GM12878 (cell line): ENCODE data around the gene LEP.
"Not testable (repeated sequence)": the region's sequence is repeated elsewhere in the genome, so short reads cannot be mapped to it uniquely, and the experiment has no call there.

Experiments used
- BMI1 ChIP-seq: fragments of 450-650 bp; IDR thresholded peaks from 2 replicates; pipeline ENCODE4 v1.6.1; 2016; ENCODE audit warnings: mild to moderate bottlenecking, moderate library complexity, borderline replicate concordance
- EGR1 ChIP-seq, 2 experiments: IDR thresholded peaks; 1 replicate in 1 of 2; 2 replicates in 1 of 2; pipeline ENCODE4 v1.6.1; 2011 to 2012; ENCODE audit warnings: low read depth in 2 of 2, low read length in 2 of 2, borderline replicate concordance in 1 of 2, mild to moderate bottlenecking in 1 of 2, moderate library complexity in 1 of 2
- EP300 ChIP-seq, 2 experiments: fragments of 150-350 bp in 1 of 2; IDR thresholded peaks; 2 replicates each; pipeline ENCODE4 v1.6.1; 2011 to 2012; ENCODE audit warnings: low read depth in 2 of 2, low read length in 2 of 2, borderline replicate concordance in 1 of 2, improper control_type of control experiment in 1 of 2, inconsistent platforms in 1 of 2; ENCODE audit not compliant: control insufficient read depth in 1 of 2
- FOXM1 ChIP-seq: IDR thresholded peaks from 2 replicates; pipeline ENCODE4 v1.6.1; 2012; ENCODE audit warnings: low read depth, mild to moderate bottlenecking, inconsistent platforms, low read length, moderate library complexity
- MYC ChIP-seq: IDR thresholded peaks from 2 replicates; pipeline ENCODE4 v1.6.1; 2011; ENCODE audit warnings: mild to moderate bottlenecking, low read length, moderate library complexity, inconsistent platforms; ENCODE audit not compliant: insufficient read depth, insufficient replicate concordance, insufficient read length, severe bottlenecking
- NFYA ChIP-seq: IDR thresholded peaks from 2 replicates; pipeline ENCODE4 v1.6.1; 2011; ENCODE audit warnings: low read depth, mild to moderate bottlenecking, low read length, improper control_type of control experiment, borderline replicate concordance
- POLR2AphosphoS2 ChIP-seq: IDR thresholded peaks from 2 replicates; pipeline ENCODE4 v1.6.1; 2011; ENCODE audit warnings: low read depth, mild to moderate bottlenecking, low read length, improper control_type of control experiment, moderate library complexity
- RB1 ChIP-seq: fragments of 450-650 bp; formaldehyde crosslinking; IDR thresholded peaks from 2 replicates; pipeline ENCODE4 v1.6.1; 2017; ENCODE audit warnings: mild to moderate bottlenecking, borderline replicate concordance
- SUZ12 ChIP-seq: fragments of 200-600 bp; sonication (generic); IDR thresholded peaks from one replicate; pipeline ENCODE4 v1.6.1; 2018; ENCODE audit warnings: antibody characterized with exemption, mild to moderate bottlenecking; ENCODE audit not compliant: unreplicated experiment
- TF ChIP-seq, protein P1 (sequence below), 3 experiments: IDR thresholded peaks in 2 of 3; conservative IDR thresholded peaks in 1 of 3; 2 replicates each; pipeline ENCODE4 v1.5.1; 2011; ENCODE audit warnings: low read depth in 3 of 3, low read length in 3 of 3, mild to moderate bottlenecking in 3 of 3, control low read depth in 2 of 3, moderate library complexity in 2 of 3, inconsistent platforms in 1 of 3, mixed read lengths in 1 of 3; ENCODE audit not compliant: control insufficient read depth in 2 of 3, insufficient read depth in 1 of 3; ENCODE audit errors: extremely low read depth in 1 of 3
- TF ChIP-seq, protein P2 (sequence below): IDR thresholded peaks from 2 replicates; pipeline ENCODE4 v1.6.1; 2012; ENCODE audit warnings: improper control_type of control experiment, low read depth, low read length; ENCODE audit not compliant: insufficient replicate concordance

DNA sequence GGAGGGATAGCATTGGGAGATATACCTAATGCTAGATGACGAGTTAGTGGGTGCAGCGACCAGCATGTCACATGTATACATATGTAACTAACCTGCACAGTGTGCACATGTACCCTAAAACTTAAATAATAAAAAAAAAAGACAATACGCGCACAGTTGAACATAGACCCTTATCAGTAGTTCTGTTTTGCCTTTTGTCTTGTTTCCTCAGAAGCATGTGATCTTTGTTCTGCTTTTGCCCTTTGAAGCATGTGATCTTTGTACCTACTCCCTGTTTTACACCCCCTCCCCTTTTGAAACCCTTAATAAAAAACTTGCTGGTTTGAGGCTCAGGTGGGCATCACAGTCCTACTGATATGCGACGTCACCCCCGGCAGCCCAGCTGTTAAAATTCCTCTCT is 56.9 kb downstream of the LEP start:
- TF ChIP-seq, protein P1, sequence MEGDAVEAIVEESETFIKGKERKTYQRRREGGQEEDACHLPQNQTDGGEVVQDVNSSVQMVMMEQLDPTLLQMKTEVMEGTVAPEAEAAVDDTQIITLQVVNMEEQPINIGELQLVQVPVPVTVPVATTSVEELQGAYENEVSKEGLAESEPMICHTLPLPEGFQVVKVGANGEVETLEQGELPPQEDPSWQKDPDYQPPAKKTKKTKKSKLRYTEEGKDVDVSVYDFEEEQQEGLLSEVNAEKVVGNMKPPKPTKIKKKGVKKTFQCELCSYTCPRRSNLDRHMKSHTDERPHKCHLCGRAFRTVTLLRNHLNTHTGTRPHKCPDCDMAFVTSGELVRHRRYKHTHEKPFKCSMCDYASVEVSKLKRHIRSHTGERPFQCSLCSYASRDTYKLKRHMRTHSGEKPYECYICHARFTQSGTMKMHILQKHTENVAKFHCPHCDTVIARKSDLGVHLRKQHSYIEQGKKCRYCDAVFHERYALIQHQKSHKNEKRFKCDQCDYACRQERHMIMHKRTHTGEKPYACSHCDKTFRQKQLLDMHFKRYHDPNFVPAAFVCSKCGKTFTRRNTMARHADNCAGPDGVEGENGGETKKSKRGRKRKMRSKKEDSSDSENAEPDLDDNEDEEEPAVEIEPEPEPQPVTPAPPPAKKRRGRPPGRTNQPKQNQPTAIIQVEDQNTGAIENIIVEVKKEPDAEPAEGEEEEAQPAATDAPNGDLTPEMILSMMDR (IDR thresholded peaks at IDR 0.05 in 2 of 3, conservative IDR thresholded peaks at IDR 0.05 in 1 of 3; ENCODE audit: control insufficient read depth in 2 of 3, extremely low read depth in 1 of 3, insufficient read depth in 1 of 3, low read depth in 3 of 3, low read length in 3 of 3): not testable (repeated sequence)
- TF ChIP-seq RB1; SUZ12; BMI1; FOXM1; POLR2AphosphoS2; NFYA; EP300 (IDR thresholded peaks at IDR 0.05; ENCODE audit: borderline replicate concordance in 1 of 2, control insufficient read depth in 1 of 2, low read depth in 2 of 2, low read length in 2 of 2); EGR1 (IDR thresholded peaks at IDR 0.05; ENCODE audit: borderline replicate concordance in 1 of 2, low read depth in 2 of 2, low read length in 2 of 2); MYC: not testable (repeated sequence)
- TF ChIP-seq, protein P2, sequence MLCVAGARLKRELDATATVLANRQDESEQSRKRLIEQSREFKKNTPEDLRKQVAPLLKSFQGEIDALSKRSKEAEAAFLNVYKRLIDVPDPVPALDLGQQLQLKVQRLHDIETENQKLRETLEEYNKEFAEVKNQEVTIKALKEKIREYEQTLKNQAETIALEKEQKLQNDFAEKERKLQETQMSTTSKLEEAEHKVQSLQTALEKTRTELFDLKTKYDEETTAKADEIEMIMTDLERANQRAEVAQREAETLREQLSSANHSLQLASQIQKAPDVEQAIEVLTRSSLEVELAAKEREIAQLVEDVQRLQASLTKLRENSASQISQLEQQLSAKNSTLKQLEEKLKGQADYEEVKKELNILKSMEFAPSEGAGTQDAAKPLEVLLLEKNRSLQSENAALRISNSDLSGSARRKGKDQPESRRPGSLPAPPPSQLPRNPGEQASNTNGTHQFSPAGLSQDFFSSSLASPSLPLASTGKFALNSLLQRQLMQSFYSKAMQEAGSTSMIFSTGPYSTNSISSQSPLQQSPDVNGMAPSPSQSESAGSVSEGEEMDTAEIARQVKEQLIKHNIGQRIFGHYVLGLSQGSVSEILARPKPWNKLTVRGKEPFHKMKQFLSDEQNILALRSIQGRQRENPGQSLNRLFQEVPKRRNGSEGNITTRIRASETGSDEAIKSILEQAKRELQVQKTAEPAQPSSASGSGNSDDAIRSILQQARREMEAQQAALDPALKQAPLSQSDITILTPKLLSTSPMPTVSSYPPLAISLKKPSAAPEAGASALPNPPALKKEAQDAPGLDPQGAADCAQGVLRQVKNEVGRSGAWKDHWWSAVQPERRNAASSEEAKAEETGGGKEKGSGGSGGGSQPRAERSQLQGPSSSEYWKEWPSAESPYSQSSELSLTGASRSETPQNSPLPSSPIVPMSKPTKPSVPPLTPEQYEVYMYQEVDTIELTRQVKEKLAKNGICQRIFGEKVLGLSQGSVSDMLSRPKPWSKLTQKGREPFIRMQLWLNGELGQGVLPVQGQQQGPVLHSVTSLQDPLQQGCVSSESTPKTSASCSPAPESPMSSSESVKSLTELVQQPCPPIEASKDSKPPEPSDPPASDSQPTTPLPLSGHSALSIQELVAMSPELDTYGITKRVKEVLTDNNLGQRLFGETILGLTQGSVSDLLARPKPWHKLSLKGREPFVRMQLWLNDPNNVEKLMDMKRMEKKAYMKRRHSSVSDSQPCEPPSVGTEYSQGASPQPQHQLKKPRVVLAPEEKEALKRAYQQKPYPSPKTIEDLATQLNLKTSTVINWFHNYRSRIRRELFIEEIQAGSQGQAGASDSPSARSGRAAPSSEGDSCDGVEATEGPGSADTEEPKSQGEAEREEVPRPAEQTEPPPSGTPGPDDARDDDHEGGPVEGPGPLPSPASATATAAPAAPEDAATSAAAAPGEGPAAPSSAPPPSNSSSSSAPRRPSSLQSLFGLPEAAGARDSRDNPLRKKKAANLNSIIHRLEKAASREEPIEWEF: not testable (repeated sequence)
